ENCODE data around the gene ZNF423. TPM values are rescaled to one million over a fixed set of nuclear protein-coding genes. Genes with fewer than 3 reads are reported as not detected.

ZNF423 gene
- total RNA-seq, 1 experiment from 2014 or later = 11.1 TPM

- Histone ChIP-seq H3K4me3 (ENCODE audit: low read depth, low read length, poor library complexity, severe bottlenecking) (no peak overlapping the region), H3K36me3 (ENCODE audit: insufficient read depth, low read length, poor library complexity, severe bottlenecking) (no peaks in the 10 kb centered on the region), H3K9me3 (ENCODE audit: low read depth, low read length, poor library complexity, severe bottlenecking) (no peaks in the 10 kb centered on the region), H3K4me1 (ENCODE audit: insufficient read depth, low read length, poor library complexity, severe bottlenecking) (no peaks in the 10 kb centered on the region), H3K27me3 (replicated peaks; ENCODE audit: insufficient read depth, low read depth, low read length, poor library complexity) (no peaks in the 10 kb centered on the region), H3K27ac (ENCODE audit: low read depth, low read length, poor library complexity, severe bottlenecking) (no peak overlapping the region)
- BruUV-seq (replicated peaks) = no TSS peak
- intact Hi-C loops (cut with micrococcal nuclease; ENCODE audit: unreplicated experiment) = no loop called here
- CTCF ChIA-PET = no interaction called here
- DNase-seq (ENCODE audit: low spot score) = no peak
- POLR2A ChIA-PET (ENCODE audit: low non-redundant PET) = no interaction called here
- TF ChIP-seq CTCF (conservative IDR thresholded peaks at IDR 0.05; ENCODE audit: low read depth, low read length) = no peak
- TF ChIP-seq EZH2 (IDR thresholded peaks at IDR 0.05; ENCODE audit: borderline replicate concordance, low read depth, low read length, poor library complexity, severe bottlenecking) = no peak
These were observed 217.8 kb downstream of the ZNF423 start for GRCh38 chr16:49637933-49638672.

- H3K36me3 ChIP-seq (ENCODE audit: insufficient read depth, low read length, poor library complexity, severe bottlenecking) = no peaks in the 10 kb centered on the region
- TF ChIP-seq CTCF (conservative IDR thresholded peaks at IDR 0.05; ENCODE audit: low read depth, low read length) (no peak), EZH2 (IDR thresholded peaks at IDR 0.05; ENCODE audit: borderline replicate concordance, low read depth, low read length, poor library complexity, severe bottlenecking) (no peak)
- POLR2A ChIA-PET (ENCODE audit: low non-redundant PET) = no interaction called here
- BruUV-seq (replicated peaks) = no TSS peak
- CTCF ChIA-PET = no interaction called here
- H3K4me3 ChIP-seq (ENCODE audit: low read depth, low read length, poor library complexity, severe bottlenecking) = no peak overlapping the region
- H3K27ac ChIP-seq (ENCODE audit: low read depth, low read length, poor library complexity, severe bottlenecking) = no peak overlapping the region
- no peaks in the 10 kb centered on the region for H3K4me1 ChIP-seq (ENCODE audit: insufficient read depth, low read length, poor library complexity, severe bottlenecking)
- intact Hi-C loops (cut with micrococcal nuclease; ENCODE audit: unreplicated experiment) = no loop called here
- no peaks in the 10 kb centered on the region for H3K27me3 ChIP-seq (replicated peaks; ENCODE audit: insufficient read depth, low read depth, low read length, poor library complexity)
- no peaks in the 10 kb centered on the region for H3K9me3 ChIP-seq (ENCODE audit: low read depth, low read length, poor library complexity, severe bottlenecking)
- no peak for DNase-seq (ENCODE audit: low spot score)
These were observed 218.4 kb downstream of the ZNF423 start for GRCh38 chr16:49637511-49637910.

GRCh38 chr16:49636608-49637007 lies 219.3 kb downstream of the ZNF423 start:
- no TSS peak for BruUV-seq (replicated peaks)
- no peaks in the 10 kb centered on the region for H3K9me3 ChIP-seq (ENCODE audit: low read depth, low read length, poor library complexity, severe bottlenecking)
- ChIA-PET POLR2A (ENCODE audit: low non-redundant PET) (no interaction called here), CTCF (no interaction called here)
- H3K27me3 ChIP-seq (replicated peaks; ENCODE audit: insufficient read depth, low read depth, low read length, poor library complexity) = no peaks in the 10 kb centered on the region
- H3K36me3 ChIP-seq (ENCODE audit: insufficient read depth, low read length, poor library complexity, severe bottlenecking) = no peaks in the 10 kb centered on the region
- no peak overlapping the region for H3K4me3 ChIP-seq (ENCODE audit: low read depth, low read length, poor library complexity, severe bottlenecking)
- DNase-seq (ENCODE audit: low spot score) = no peak
- no peak overlapping the region for H3K27ac ChIP-seq (ENCODE audit: low read depth, low read length, poor library complexity, severe bottlenecking)
- intact Hi-C loops (cut with micrococcal nuclease; ENCODE audit: unreplicated experiment) = no loop called here
- no peaks in the 10 kb centered on the region for H3K4me1 ChIP-seq (ENCODE audit: insufficient read depth, low read length, poor library complexity, severe bottlenecking)
- TF ChIP-seq EZH2 (IDR thresholded peaks at IDR 0.05; ENCODE audit: borderline replicate concordance, low read depth, low read length, poor library complexity, severe bottlenecking) (no peak), CTCF (conservative IDR thresholded peaks at IDR 0.05; ENCODE audit: low read depth, low read length) (no peak)
